Activated naive CD4-positive, alpha-beta T cell treated with Interleukin-2 at 50 U/mL for 16 hours (primary cell): ENCODE data around the gene ARSG.

Source experiments
- DNase-seq: peaks from one replicate; pipeline ENCODE4 v3.0.0-alpha.2; 2020

Gene ARSG

GRCh38 chr17:68457168-68457538, 165.9 kb downstream of the ARSG start, which contains the start of gene WIPI1:
Gene WIPI1, minus strand, starts transcription at chr17:68457496. Its CDS starts 75 bp downstream, at chr17:68457421.
- no peak for DNase-seq

- peak; percentile 99 for DNase-seq
Observed at GRCh38 chr17:68457539-68458259, 166.4 kb downstream of the ARSG start.

- no peak for DNase-seq
Observed at GRCh38 chr17:68458260-68459036, 167.2 kb downstream of the ARSG start.

GRCh38 chr17:68459037-68459639, 167.8 kb downstream of the ARSG start:
- no peak for DNase-seq

GRCh38 chr17:68460146-68460545, 168.9 kb downstream of the ARSG start:
- DNase-seq, result no peak

- no peak for DNase-seq
Observed at GRCh38 chr17:68460715-68461114, 169.4 kb downstream of the ARSG start.

GRCh38 chr17:68461122-68461539, 169.8 kb downstream of the ARSG start:
- no peak for DNase-seq

- peak; percentile 35 for DNase-seq
Observed at GRCh38 chr17:68461589-68461988, 170.3 kb downstream of the ARSG start.

- peak; percentile 70 for DNase-seq
Observed at GRCh38 chr17:68462381-68463210, 171.3 kb downstream of the ARSG start.

- DNase-seq, result no peak
Observed at GRCh38 chr17:68463211-68464019, 172.1 kb downstream of the ARSG start.

- no peak for DNase-seq
Observed at GRCh38 chr17:68468334-68468733, 177.0 kb downstream of the ARSG start.

- no peak for DNase-seq
Observed at GRCh38 chr17:68468788-68469187, 177.5 kb downstream of the ARSG start.
